Activated CD8-positive, alpha-beta memory T cell treated with anti-CD3 and anti-CD28 coated beads, Interleukin-2, amount 10 ng/mL, durations not matched to agents 7 days and 5 days (primary cell): ENCODE results near the gene TAS2R31. TPM values are rescaled to one million over a fixed set of nuclear protein-coding genes. Genes with fewer than 3 reads are reported as not detected.
A peak's percentile ranks its signal among the peaks of the same experiment; 100 is the strongest.
"Not testable (repeated sequence)": the region's sequence is repeated elsewhere in the genome, so short reads cannot be mapped to it uniquely, and the experiment has no call there.

Experiments
- ATAC-seq: fragments of 150-1000 bp; cut with Tn5 transposase; one replicate; pipeline ENCODE4 v1.10.0; 2021; ENCODE audit warnings: moderate library complexity
- CTCF ChIA-PET: fragments of 350-600 bp; sonication (Branson Sonifier 250); formaldehyde crosslinking; loops from one replicate; lab custom pipeline; 2021; ENCODE audit warnings: antibody characterized with exemption; lab: Charles Lee
- DNase-seq: peaks from one replicate; pipeline ENCODE4 v3.0.0-alpha.2; 2020
- H3K27ac Mint-ChIP-seq: one replicate; pipeline ENCODE4 v1.8.0; 2021; ENCODE audit warnings: mild to moderate bottlenecking, mixed read lengths
- H3K27me3 Mint-ChIP-seq: one replicate; pipeline ENCODE4 v1.8.0; 2021; ENCODE audit warnings: mixed read lengths
- H3K36me3 Mint-ChIP-seq: one replicate; pipeline ENCODE4 v1.8.0; 2021; ENCODE audit warnings: mild to moderate bottlenecking, mixed read lengths
- H3K4me1 Mint-ChIP-seq: one replicate; pipeline ENCODE4 v1.8.0; 2021; ENCODE audit warnings: mixed read lengths
- H3K4me3 Mint-ChIP-seq: one replicate; pipeline ENCODE4 v1.8.0; 2021; ENCODE audit warnings: mild to moderate bottlenecking, moderate library complexity, mixed read lengths
- H3K9me3 Mint-ChIP-seq: one replicate; pipeline ENCODE4 v1.8.0; 2022; ENCODE audit warnings: low read depth, mixed read lengths
- total RNA-seq, 2 experiments: library from RNA; stranded (reverse); gene quantifications; one replicate each; pipeline ENCODE4 v1.2.3, GENCODE V29; 2021

The TAS2R31 gene
- total RNA-seq, 2 experiments from 2014 or later: 2.0 to 5.2 TPM

GRCh38 chr12:11039171-11039570 lies 8.0 kb upstream of the TAS2R31 start:
- no peaks in the 10 kb centered on the region for H3K4me1 Mint-ChIP-seq
- DNase-seq (no peak), ATAC-seq (no peak)
- no peak overlapping the region for H3K27ac Mint-ChIP-seq
- H3K27me3 Mint-ChIP-seq: no peaks in the 10 kb centered on the region
- peaks cover 6% of the 10 kb centered on the region for H3K9me3 Mint-ChIP-seq
- no peak overlapping the region for H3K4me3 Mint-ChIP-seq
- CTCF ChIA-PET: no interaction called here
- H3K36me3 Mint-ChIP-seq: peaks cover 41% of the 10 kb centered on the region

GRCh38 chr12:11033959-11034358 lies 2.8 kb upstream of the TAS2R31 start:
- not testable (repeated sequence) for H3K9me3 Mint-ChIP-seq, ATAC-seq

GRCh38 chr12:11026118-11026517 lies 5.1 kb downstream of the TAS2R31 start:
- CTCF ChIA-PET: no interaction called here
- Mint-ChIP-seq H3K4me3 (no peak overlapping the region), H3K27ac (no peak overlapping the region), H3K36me3 (peaks cover 31% of the 10 kb centered on the region), H3K27me3 (no peaks in the 10 kb centered on the region), H3K4me1 (no peaks in the 10 kb centered on the region), H3K9me3 (peaks cover 6% of the 10 kb centered on the region)
- ATAC-seq (no peak), DNase-seq (no peak)

More at GRCh38 chr12:11033959-11034358, 2.8 kb upstream of the TAS2R31 start:
- H3K27ac Mint-ChIP-seq, H3K27me3 Mint-ChIP-seq, CTCF ChIA-PET, DNase-seq, H3K4me3 Mint-ChIP-seq, H3K4me1 Mint-ChIP-seq: not testable (repeated sequence)
- H3K36me3 Mint-ChIP-seq: peaks cover 17% of the 10 kb centered on the region

- DNase-seq (no peak), ATAC-seq (no peak)
- Mint-ChIP-seq H3K27ac (no peak overlapping the region), H3K4me3 (no peak overlapping the region), H3K27me3 (no peaks in the 10 kb centered on the region), H3K36me3 (peaks cover 28% of the 10 kb centered on the region), H3K4me1 (no peaks in the 10 kb centered on the region), H3K9me3 (peaks cover 6% of the 10 kb centered on the region)
- CTCF ChIA-PET: no interaction called here
Measured at GRCh38 chr12:11023387-11023786, 7.8 kb downstream of the TAS2R31 start.

- CTCF ChIA-PET: no interaction called here
- ATAC-seq (no peak), DNase-seq (no peak)
- Mint-ChIP-seq H3K27ac (no peak within 1 kb of the TSS), H3K9me3 (peaks cover 6% of the 10 kb centered on the region), H3K27me3 (no peaks in the 10 kb centered on the region), H3K36me3 (peaks cover 22% of the 10 kb centered on the region), H3K4me3 (no peak within 1 kb of the TSS), H3K4me1 (no peaks in the 10 kb centered on the region)
Measured at GRCh38 chr12:11022520-11022919, 8.7 kb downstream of the TAS2R31 start, which contains the start of gene TAS2R19. TSS of gene TAS2R19 (minus strand) at chr12:11022620. CDS start at chr12:11022571, 49 bp downstream.

- no peak overlapping the region for H3K27ac Mint-ChIP-seq
- no peak for ATAC-seq
- no peak for DNase-seq
- peaks cover 8% of the 10 kb centered on the region for H3K36me3 Mint-ChIP-seq
- CTCF ChIA-PET: no interaction called here
- no peaks in the 10 kb centered on the region for H3K4me1 Mint-ChIP-seq
- no peaks in the 10 kb centered on the region for H3K9me3 Mint-ChIP-seq
- no peaks in the 10 kb centered on the region for H3K27me3 Mint-ChIP-seq
- H3K4me3 Mint-ChIP-seq: no peak overlapping the region
Measured at GRCh38 chr12:11016937-11017336, 14.3 kb downstream of the TAS2R31 start.

GRCh38 chr12:11015775-11016430 lies 15.3 kb downstream of the TAS2R31 start:
- Mint-ChIP-seq H3K27me3 (no peaks in the 10 kb centered on the region), H3K27ac (no peak overlapping the region), H3K4me3 (no peak overlapping the region), H3K4me1 (no peaks in the 10 kb centered on the region), H3K9me3 (no peaks in the 10 kb centered on the region), H3K36me3 (peaks cover 6% of the 10 kb centered on the region)
- CTCF ChIA-PET: no interaction called here
- DNase-seq (no peak), ATAC-seq (no peak)

GRCh38 chr12:11014234-11014633 lies 17.0 kb downstream of the TAS2R31 start:
- ATAC-seq (no peak), DNase-seq (no peak)
- H3K27me3 Mint-ChIP-seq: no peaks in the 10 kb centered on the region
- no peak overlapping the region for H3K4me3 Mint-ChIP-seq
- H3K36me3 Mint-ChIP-seq: peaks cover 6% of the 10 kb centered on the region
- CTCF ChIA-PET: no interaction called here
- H3K27ac Mint-ChIP-seq: no peak overlapping the region
- no peaks in the 10 kb centered on the region for H3K4me1 Mint-ChIP-seq
- no peaks in the 10 kb centered on the region for H3K9me3 Mint-ChIP-seq

- ATAC-seq: no peak
- Mint-ChIP-seq H3K27me3 (no peaks in the 10 kb centered on the region), H3K4me3 (no peak overlapping the region), H3K36me3 (peaks cover 2% of the 10 kb centered on the region), H3K27ac (no peak overlapping the region), H3K9me3 (no peaks in the 10 kb centered on the region), H3K4me1 (no peaks in the 10 kb centered on the region)
- CTCF ChIA-PET: interaction anchor here (1.8 kb wide), 1 partner anchor 14 kb away, joined by 4 read pairs; no protein-coding TSS in a partner anchor
- no peak for DNase-seq
Measured at GRCh38 chr12:11007608-11008007, 23.6 kb downstream of the TAS2R31 start.

GRCh38 chr12:10998204-10998603 lies 33.0 kb downstream of the TAS2R31 start, which contains the start of gene TAS2R20:
TSS of gene TAS2R20 (minus strand) at chr12:10998304. CDS start at chr12:10997875, 429 bp downstream.
- Mint-ChIP-seq H3K27me3 (no peaks in the 10 kb centered on the region), H3K36me3 (peaks cover 16% of the 10 kb centered on the region), H3K27ac (no peak within 1 kb of the TSS), H3K4me1 (no peaks in the 10 kb centered on the region), H3K4me3 (no peak within 1 kb of the TSS), H3K9me3 (peaks cover 3% of the 10 kb centered on the region)
- DNase-seq (no peak), ATAC-seq (no peak)
- CTCF ChIA-PET: interaction anchor here (1.3 kb wide), 2 partner anchors 11 to 13 kb away, joined by 3 read pairs; no protein-coding TSS in a partner anchor

GRCh38 chr12:10994307-10994706 lies 36.9 kb downstream of the TAS2R31 start:
- H3K4me1 Mint-ChIP-seq: no peaks in the 10 kb centered on the region
- CTCF ChIA-PET: no interaction called here
- H3K9me3 Mint-ChIP-seq: no peaks in the 10 kb centered on the region
- no peaks in the 10 kb centered on the region for H3K27me3 Mint-ChIP-seq
- DNase-seq: no peak
- no peak overlapping the region for H3K4me3 Mint-ChIP-seq
- H3K27ac Mint-ChIP-seq: no peak overlapping the region
- no peak for ATAC-seq
- peaks cover 29% of the 10 kb centered on the region for H3K36me3 Mint-ChIP-seq

GRCh38 chr12:10989107-10989506 lies 42.1 kb downstream of the TAS2R31 start:
- H3K4me3 Mint-ChIP-seq: no peak overlapping the region
- no peak for DNase-seq
- H3K27me3 Mint-ChIP-seq: peaks cover 16% of the 10 kb centered on the region
- H3K4me1 Mint-ChIP-seq: peaks cover 3% of the 10 kb centered on the region
- H3K36me3 Mint-ChIP-seq: peaks cover 27% of the 10 kb centered on the region
- no peaks in the 10 kb centered on the region for H3K9me3 Mint-ChIP-seq
- H3K27ac Mint-ChIP-seq: no peak overlapping the region
- CTCF ChIA-PET: no interaction called here
- no peak for ATAC-seq

GRCh38 chr12:10986812-10987211 lies 44.4 kb downstream of the TAS2R31 start, which contains the start of gene TAS2R50:
TSS of gene TAS2R50 (minus strand) at chr12:10986912. CDS start at chr12:10986860, 52 bp downstream.
- CTCF ChIA-PET: no interaction called here
- ATAC-seq: no peak

GRCh38 chr12:10982244-10982643 lies 49.0 kb downstream of the TAS2R31 start:
- peak; percentile 80 for DNase-seq

More at GRCh38 chr12:10986812-10987211, 44.4 kb downstream of the TAS2R31 start, which contains the start of gene TAS2R50:
- H3K9me3 Mint-ChIP-seq: no peaks in the 10 kb centered on the region
- peaks cover 20% of the 10 kb centered on the region for H3K36me3 Mint-ChIP-seq
- H3K4me1 Mint-ChIP-seq: peaks cover 21% of the 10 kb centered on the region
- DNase-seq: no peak
- peaks cover 24% of the 10 kb centered on the region for H3K27me3 Mint-ChIP-seq
- no peak within 1 kb of the TSS for H3K27ac Mint-ChIP-seq
- no peak within 1 kb of the TSS for H3K4me3 Mint-ChIP-seq

More at GRCh38 chr12:10982244-10982643, 49.0 kb downstream of the TAS2R31 start:
- peaks cover 17% of the 10 kb centered on the region for H3K36me3 Mint-ChIP-seq
- H3K27ac Mint-ChIP-seq: no peak overlapping the region
- no peaks in the 10 kb centered on the region for H3K9me3 Mint-ChIP-seq
- ATAC-seq: peak; percentile 93
- no peak overlapping the region for H3K4me3 Mint-ChIP-seq
- H3K4me1 Mint-ChIP-seq: peaks cover 25% of the 10 kb centered on the region
- H3K27me3 Mint-ChIP-seq: peaks cover 53% of the 10 kb centered on the region
- CTCF ChIA-PET: interaction anchor here (0.9 to 1.2 kb wide), 3 partner anchors 17 to 217 kb away, joined by 3 read pairs; partner anchors contain the start of gene SMIM10L1
